Measurements from ENCODE around the gene CRTAP. TPM values are rescaled to one million over a fixed set of nuclear protein-coding genes. Genes with fewer than 3 reads are reported as not detected.

The CRTAP gene
- total and polyA plus RNA-seq, 2 of the 13 experiments (the other 11 are each of a cell fraction or from before 2014, with no cell fraction given), result 54.2 to 119 TPM

- intact Hi-C loops (cut with micrococcal nuclease; ENCODE audit: unreplicated experiment), result no loop called here
- no peak for ATAC-seq
- Histone ChIP-seq H4K20me1 (ENCODE audit: insufficient read depth, low read length) (no peaks in the 10 kb centered on the region), H3K36me3 (replicated peaks in 1 of 2; ENCODE audit: control insufficient read depth in 1 of 2, insufficient read depth in 2 of 2, low read length in 2 of 2) (no peaks in the 10 kb centered on the region; a peak in 1 of 5 replicates), H3K4me3 (replicated peaks in 1 of 3; ENCODE audit: insufficient read depth in 1 of 3, low read depth in 2 of 3, low read length in 3 of 3) (no peak overlapping the region), H2AFZ (ENCODE audit: low read length) (no peak overlapping the region), H3K27ac (ENCODE audit: extremely low read length, insufficient read depth, low read length) (no peak overlapping the region), H3K9ac (ENCODE audit: insufficient read depth, low read depth, low read length) (no peak overlapping the region), H3K4me1 (ENCODE audit: insufficient read depth, low read length) (peaks cover 50% of the 10 kb centered on the region), H3K4me2 (ENCODE audit: low read depth, low read length) (no peak overlapping the region), H3K79me2 (ENCODE audit: insufficient read depth, low read length) (peaks cover 59% of the 10 kb centered on the region), H3K9me3 (ENCODE audit: low read length) (no peaks in the 10 kb centered on the region), H3K27me3 (ENCODE audit: control insufficient read depth in 1 of 2, insufficient read depth in 2 of 2, low read length in 2 of 2) (no peaks in the 10 kb centered on the region)
- no TSS peak for BruUV-seq (replicated peaks)
- in situ Hi-C loops (cut with HindIII; ENCODE audit: extremely low pct_ligation_motif_present, low pct_unique_long_range_greater_than_20kb), result loop anchor here (5.0 to 25.0 kb wide), 2 partner anchors 132 to 347 kb away; partner anchors contain the start of gene CCR4
- FAIRE-seq, result no peak
- ChIA-PET CTCF (ENCODE audit: low intra/inter-chr PET ratio, low total read pairs) (no interaction called here), POLR2A (interaction anchor here (1.0 kb wide), 1 partner anchor 26 kb away, joined by 3 read pairs; no protein-coding TSS in a partner anchor)
- no peak for DNase-seq (ENCODE audit: low spot score)
- WGBS (ENCODE audit: low lambda C conversion rate), result 82% methylated on average over 2 of the region's 2 CpGs
- TF ChIP-seq PCBP2 (optimal IDR thresholded peaks at IDR 0.05; ENCODE audit: low read depth, low read length, poor library complexity, severe bottlenecking) (peak; percentile 28), FOXM1 (CRISPR knock-in tag; IDR thresholded peaks at IDR 0.05) (no peak), CREB1 (IDR thresholded peaks at IDR 0.05) (peak; percentile 31; the same call in 1 of the 2 replicates), CREB1 (CRISPR knock-in tag; IDR thresholded peaks at IDR 0.05) (no peak)
Measured at GRCh38 chr3:33083958-33084357, 29.9 kb upstream of the CRTAP start.

- ATAC-seq (no peak), DNase-seq (ENCODE audit: low spot score) (no peak), FAIRE-seq (no peak)
- BruUV-seq (replicated peaks), result no TSS peak
- H3K9me3 ChIP-seq (ENCODE audit: low read length), result no peaks in the 10 kb centered on the region
- peaks cover 78% of the 10 kb centered on the region for H3K79me2 ChIP-seq (ENCODE audit: insufficient read depth, low read length)
- ChIA-PET POLR2A (no interaction called here), CTCF (ENCODE audit: low intra/inter-chr PET ratio, low total read pairs) (no interaction called here)
- intact Hi-C loops (cut with micrococcal nuclease; ENCODE audit: unreplicated experiment), result no loop called here
- no peak for TF ChIP-seq NR3C1 (CRISPR knock-in tag; IDR thresholded peaks at IDR 0.05)
- no peaks in the 10 kb centered on the region for H3K27me3 ChIP-seq (ENCODE audit: control insufficient read depth in 1 of 2, insufficient read depth in 2 of 2, low read length in 2 of 2)
- H3K27ac ChIP-seq (ENCODE audit: extremely low read length, insufficient read depth, low read length), result no peak overlapping the region
- no peak overlapping the region for H2AFZ ChIP-seq (ENCODE audit: low read length)
- no peak overlapping the region for H3K9ac ChIP-seq (ENCODE audit: insufficient read depth, low read depth, low read length)
- peaks cover 7% of the 10 kb centered on the region for H3K4me1 ChIP-seq (ENCODE audit: insufficient read depth, low read length)
- no peak overlapping the region for H3K4me2 ChIP-seq (ENCODE audit: low read depth, low read length)
- H3K4me3 ChIP-seq (replicated peaks in 1 of 3; ENCODE audit: insufficient read depth in 1 of 3, low read depth in 2 of 3, low read length in 3 of 3), result no peak overlapping the region
- no peaks in the 10 kb centered on the region; the same call in 1 of the 2 replicates for H4K20me1 ChIP-seq (ENCODE audit: insufficient read depth, low read length)
- in situ Hi-C loops (cut with HindIII; ENCODE audit: extremely low pct_ligation_motif_present, low pct_unique_long_range_greater_than_20kb), result loop anchor here (25.0 kb wide), 1 partner anchor 351 kb away; no protein-coding TSS in a partner anchor
- peaks cover 6 to 32% of the 10 kb centered on the region in 2 experiments; a peak in 4 of 5 replicates for H3K36me3 ChIP-seq (replicated peaks in 1 of 2; ENCODE audit: control insufficient read depth in 1 of 2, insufficient read depth in 2 of 2, low read length in 2 of 2)
Measured at GRCh38 chr3:33088691-33089090, 25.1 kb upstream of the CRTAP start.

Measured in HepG2 (cell line).